Eye (tissue), 1 donor: ENCODE results near the gene SPC24.
"Not testable (repeated sequence)": the region's sequence is repeated elsewhere in the genome, so short reads cannot be mapped to it uniquely, and the experiment has no call there.

Source experiments
- DNase-seq: peaks from one replicate; pipeline ENCODE4 v3.0.0-alpha.2; 2015

Gene SPC24

GRCh38 chr19:11191934-11192333 is 36.4 kb upstream of the SPC24 start:
- DNase-seq: no peak

GRCh38 chr19:11191273-11191755 is 35.7 kb upstream of the SPC24 start:
- peak; percentile 32 for DNase-seq

DNA sequence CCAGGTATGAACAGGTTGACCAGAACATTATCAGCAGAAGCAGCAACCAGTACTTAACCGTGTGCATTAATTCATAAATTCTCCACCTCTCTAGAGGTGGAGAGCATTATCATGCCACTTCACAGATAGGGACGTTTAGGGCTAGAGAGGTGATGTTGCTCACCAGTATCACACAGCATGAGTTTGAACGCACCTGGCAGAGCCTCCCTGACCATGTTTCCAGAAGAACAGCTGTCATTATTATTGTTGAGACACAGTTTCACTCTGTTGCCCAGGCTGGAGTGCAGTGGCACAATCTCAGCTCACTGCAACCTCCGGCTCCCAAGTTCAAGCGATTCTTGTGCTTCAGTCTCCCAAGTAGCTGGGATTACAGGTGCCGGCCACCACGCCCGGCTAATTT is 34.9 kb upstream of the SPC24 start:
- DNase-seq: no peak

GRCh38 chr19:11187441-11187840 is 31.9 kb upstream of the SPC24 start:
- no peak for DNase-seq

DNA sequence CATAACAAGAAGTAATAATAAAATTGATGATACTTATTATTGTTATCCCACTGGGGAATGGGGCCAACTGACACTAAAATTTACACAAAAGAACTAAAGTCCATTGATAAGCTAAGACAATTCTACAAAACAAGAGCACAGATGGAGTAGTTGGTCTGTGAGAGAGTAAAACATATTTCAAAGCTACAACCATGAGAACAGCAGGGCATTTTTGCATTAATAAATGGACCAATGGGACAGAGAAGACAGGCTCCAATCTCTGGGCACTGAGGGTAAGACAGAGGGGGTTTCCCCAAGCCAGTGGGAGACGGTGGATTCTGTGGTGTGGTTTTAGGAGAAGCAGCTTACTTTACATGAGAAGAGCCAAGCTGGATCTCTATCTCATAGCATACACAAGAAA is 27.4 kb upstream of the SPC24 start:
- no peak for DNase-seq

DNA sequence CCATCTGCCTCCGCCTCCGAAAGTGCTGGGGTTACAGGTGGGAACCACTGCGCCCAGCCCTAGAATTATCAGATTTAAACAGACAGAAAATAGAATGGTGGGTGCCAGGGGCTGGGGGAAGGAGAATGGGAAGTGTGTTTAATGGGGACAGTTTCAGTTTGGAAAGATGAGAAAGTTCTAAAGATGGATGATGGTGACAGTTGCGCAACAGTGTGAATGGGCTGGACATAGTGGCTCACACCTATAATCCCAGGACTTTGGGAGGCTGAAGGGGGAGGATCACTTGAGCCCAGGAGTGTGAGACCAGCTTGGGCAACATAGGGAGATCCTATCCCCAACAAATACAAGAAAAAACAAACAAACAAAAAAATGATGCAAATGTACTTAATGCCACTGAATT is 25.9 kb upstream of the SPC24 start:
- DNase-seq: no peak

GRCh38 chr19:11180975-11181374 is 25.4 kb upstream of the SPC24 start:
- not testable (repeated sequence) for DNase-seq

- DNase-seq: no peak
Observed at GRCh38 chr19:11180346-11180745, 24.8 kb upstream of the SPC24 start.

DNA sequence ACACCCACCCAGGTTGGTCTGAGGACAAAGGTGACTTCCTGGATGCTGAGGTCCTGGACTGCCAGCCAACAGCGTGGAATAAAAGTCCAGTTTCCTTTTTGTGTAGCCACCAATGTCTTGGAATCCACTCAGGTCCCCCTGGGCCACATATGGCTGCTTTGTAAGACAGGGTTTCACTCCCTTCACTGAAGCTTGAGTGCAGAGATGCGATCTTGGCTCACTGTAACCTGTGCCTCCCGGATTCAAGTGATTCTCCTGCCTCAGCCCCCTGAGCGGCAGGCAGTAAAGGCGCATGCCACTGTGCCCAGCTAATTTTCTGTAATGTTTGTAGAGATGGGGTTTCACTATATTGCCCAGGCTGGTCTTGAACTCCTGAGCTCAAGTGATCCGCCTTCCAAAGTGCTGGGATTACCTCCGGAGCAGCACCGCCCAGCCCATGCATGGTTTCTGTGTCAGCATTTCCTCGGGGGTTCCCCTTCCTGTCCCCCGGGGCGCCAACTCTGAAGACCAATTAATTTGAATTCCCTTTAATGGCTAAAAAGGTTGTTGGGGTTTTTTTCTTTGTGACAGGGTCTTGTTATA is 24.2 kb upstream of the SPC24 start:
- DNase-seq: no peak

GRCh38 chr19:11179145-11179465 is 23.5 kb upstream of the SPC24 start:
- DNase-seq: not testable (repeated sequence)

DNA sequence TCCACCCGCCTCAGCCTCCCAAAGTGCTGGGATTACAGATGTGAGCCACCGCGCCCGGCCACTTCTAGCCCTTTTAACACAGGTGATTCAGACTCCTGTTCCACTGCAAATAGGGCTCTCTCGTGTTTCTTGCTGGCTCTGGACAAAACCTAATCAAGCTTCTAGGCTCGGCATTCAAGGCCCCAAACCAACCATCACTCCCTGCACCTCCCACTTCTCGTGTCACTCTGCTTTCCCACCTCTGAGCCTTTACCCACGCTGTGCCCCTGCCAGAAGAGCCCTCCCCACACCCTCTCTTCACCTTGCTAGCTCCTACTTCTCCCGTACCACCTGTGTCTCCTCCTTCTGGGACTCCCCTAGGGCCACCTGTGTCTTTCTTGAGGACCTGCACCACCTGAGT is 22.0 kb upstream of the SPC24 start:
- no peak for DNase-seq

- DNase-seq: no peak
Observed at GRCh38 chr19:11176466-11177193, 21.0 kb upstream of the SPC24 start.

- DNase-seq: no peak
Observed at GRCh38 chr19:11175920-11176319, 20.3 kb upstream of the SPC24 start.

DNA sequence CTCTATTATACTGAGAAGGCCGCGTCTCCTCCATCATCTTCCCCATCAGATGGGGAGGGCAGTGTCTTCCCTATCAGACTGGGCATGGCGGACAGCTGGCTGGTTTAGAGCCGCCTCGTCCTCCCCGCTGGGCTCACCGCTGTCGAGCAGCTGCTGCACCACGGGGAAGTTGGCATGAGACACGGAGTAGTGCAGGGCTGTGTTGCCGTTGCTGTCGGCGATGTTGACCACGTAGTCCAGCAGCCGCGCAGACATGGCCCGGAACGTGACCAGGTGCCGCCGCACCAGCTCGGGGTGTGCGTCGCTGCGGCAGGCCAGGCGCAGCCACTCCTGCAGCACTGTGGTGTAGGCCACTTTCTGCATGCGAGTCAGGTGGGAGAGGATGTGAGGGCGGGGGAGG is 18.8 kb upstream of the SPC24 start:
- no peak for DNase-seq

DNA sequence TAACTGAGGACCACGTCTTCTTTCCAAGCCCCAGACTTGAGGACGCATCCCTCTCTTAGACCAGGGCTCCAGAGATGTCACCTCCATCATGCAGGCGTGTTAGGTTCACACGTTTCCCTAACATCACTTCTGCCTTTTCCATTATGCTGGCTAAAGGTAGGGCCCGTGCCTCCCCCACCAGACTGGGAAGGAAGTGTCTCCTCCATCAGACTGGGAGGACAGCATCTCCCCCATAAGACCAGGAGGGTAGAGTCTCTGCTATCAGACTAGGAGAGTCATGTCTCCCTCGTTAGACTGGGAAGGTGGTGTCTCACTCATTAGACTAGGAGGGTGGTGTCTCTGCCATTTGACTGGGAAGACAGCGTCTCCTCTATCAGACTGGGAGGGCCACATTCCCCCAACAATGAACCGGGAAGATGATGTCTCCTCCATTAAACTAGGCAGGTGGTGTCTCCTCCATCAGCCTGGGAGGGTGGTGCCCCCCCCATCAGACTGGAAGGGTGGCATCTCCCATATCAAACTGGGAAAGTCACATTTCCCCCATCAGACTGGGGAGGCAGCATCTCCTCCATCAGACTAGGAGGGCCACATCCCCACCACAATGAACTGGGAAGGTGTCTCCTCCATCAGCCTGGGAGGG is 18.1 kb upstream of the SPC24 start:
- DNase-seq: no peak

DNA sequence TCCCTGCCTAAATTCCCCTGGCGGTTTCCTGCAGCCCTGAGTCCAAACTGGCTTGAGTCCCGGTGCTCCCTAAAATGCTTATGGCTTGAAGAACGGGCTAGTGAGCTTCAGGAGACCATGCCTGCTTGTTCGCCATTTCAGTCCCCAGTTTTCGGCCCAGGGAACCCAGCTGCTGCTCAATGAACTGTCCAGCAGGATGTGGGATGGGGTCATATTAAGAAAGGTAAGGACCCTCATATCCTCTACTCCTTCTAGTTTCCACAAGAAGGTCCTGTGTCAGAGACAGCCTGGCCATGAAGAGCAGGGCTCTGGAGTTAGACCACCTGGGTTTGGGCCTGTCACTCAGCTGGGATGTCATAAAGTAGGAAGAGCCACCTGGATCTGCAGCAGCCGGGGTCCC is 17.0 kb upstream of the SPC24 start:
- no peak for DNase-seq

DNA sequence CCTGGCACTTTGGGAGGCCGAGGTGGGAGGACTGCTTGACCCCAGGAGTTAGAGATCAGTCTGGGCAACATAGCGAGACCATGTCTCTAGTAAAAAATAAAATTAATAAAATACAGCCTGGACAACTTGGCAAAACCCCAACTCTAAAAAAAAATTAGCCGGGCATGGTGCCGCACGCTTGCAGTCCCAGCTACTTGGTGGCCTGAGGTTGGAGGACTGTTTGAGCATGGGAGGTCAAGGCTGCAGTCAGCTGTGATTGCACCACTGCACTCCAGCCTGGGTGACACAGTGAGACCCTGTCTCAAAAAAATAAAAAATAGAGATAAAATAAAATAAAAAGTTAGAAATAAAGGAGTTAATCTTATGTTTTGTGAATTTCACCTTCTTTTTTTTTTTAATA is 15.6 kb upstream of the SPC24 start:
- no peak for DNase-seq

DNA sequence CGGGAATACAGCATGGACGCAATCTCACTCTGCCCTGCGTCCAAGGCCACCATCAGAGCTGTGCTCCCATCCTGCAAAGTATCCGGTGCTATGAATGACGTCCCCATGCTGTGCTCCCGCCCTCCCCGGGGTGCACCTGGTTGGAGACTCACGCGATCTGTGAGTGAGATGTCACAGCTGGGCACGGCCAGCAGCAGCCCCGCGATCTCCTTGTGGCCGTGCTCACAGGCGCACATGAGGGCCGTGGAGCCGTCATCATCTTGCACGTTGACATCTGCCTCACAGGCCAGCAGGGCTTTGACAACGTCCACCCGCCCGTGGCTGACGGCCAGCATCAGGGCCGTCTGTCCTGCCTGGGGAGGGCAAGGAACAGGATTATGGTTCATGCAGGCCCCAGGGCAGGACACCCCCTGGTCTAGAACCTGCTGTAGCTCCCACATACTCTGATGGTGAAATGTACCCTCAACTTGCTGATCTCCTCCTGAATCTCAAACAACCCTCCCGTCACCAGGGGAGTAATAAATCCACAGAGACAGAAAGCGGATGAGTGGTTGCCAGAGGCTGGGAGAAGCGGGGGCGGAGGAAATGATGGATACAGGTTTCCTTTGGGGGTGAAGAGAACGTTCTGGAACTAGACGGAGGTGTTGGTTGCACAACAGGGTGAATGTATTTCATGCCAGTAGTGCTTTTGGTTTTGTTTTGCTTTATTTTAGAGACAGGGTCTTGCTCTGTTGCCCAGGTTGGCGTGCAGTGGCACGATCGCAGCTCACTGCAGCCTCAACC is 14.5 kb upstream of the SPC24 start:
- no peak for DNase-seq

- no peak for DNase-seq
Observed at GRCh38 chr19:11168568-11168967, 13.0 kb upstream of the SPC24 start.

DNA sequence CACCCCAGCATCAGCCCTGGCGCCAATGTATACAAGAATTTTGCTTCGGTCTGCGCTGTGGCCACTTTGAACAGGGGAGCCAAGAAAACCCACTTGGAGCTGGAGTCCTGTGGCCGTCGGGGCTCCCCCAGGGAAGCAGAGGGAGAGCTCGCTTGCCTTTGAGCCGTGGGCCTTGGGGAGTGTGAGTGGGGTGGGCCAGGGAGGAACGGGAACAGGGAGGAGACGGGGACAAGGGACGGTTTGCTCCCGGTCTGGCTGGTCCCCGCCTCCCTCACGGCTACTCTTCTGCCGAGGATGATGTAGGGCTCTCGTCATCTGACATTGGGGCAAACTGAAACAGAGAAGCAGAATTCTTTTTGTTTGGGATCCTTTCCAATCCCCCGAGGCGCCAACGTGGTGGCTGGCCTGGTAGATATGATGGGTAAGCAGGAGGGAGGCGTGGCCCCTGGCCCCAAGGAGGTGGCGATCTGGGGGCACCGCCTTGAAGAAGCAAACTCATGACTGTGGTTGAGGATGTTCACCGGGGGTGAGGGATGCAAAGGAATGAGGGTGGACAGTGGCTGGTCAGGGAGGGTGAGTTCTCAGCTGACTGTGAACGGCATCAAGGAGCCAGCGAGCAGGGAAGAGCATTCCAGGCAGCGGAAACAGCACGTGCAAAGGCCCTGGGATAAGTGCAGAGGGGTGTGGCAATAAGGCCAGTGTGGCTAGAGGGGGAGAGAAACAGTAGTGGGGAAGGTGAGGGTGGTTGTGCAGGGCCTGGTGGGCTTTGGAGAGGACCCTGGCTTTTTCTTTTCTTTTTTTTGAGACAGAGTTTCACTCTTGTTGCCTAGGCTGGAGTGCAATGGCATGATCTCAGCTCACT is 10.9 kb upstream of the SPC24 start:
- peak; percentile 12 for DNase-seq

GRCh38 chr19:11165486-11166030 is 10.0 kb upstream of the SPC24 start:
- DNase-seq: no peak

DNA sequence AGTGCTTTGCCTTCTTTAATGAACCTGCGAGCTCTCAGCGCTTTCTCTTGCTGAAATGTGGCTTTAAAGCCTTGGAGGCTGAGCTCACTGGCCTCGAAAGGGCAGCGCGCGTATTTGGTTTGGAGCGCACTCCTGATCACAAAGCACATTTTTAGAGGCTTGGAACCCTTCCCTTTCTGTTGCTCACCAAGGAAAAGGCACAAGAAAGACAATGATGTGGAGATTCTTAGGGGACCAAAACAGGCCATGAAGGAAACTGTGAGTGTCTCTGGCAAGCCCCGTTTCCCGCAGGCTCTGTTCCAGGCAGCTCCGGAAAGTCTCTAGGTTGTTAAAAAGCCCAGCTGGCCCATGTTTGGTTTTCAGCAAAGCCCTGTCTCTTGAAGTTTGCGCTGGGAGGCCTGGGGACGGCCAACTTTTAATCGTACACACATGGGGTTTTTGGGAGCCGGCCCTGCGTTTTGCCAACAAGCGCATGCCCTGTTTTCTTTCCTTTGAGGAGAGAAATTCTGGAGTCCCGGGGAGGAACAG is 9.4 kb upstream of the SPC24 start:
- DNase-seq: peak; percentile 86
